Muscle layer of colon (tissue), 2 donors: ENCODE results near the gene KLHL29.
A peak's percentile ranks its signal among the peaks of the same experiment; 100 is the strongest.

Source experiments
- H3K27ac ChIP-seq: one replicate; pipeline ENCODE4 v1.7.0; 2013; ENCODE audit warnings: low read depth, mild to moderate bottlenecking, low read length, moderate library complexity
- H3K27me3 ChIP-seq, 2 donors: one replicate each; pipeline ENCODE4 v1.7.0; 2013; ENCODE audit warnings: low read length in 2 of 2, mild to moderate bottlenecking in 2 of 2; ENCODE audit not compliant: insufficient read depth in 2 of 2, control insufficient read depth in 1 of 2
- H3K36me3 ChIP-seq: one replicate; pipeline ENCODE4 v1.7.0; 2013; ENCODE audit warnings: mild to moderate bottlenecking, low read length; ENCODE audit not compliant: insufficient read depth
- H3K4me1 ChIP-seq: one replicate; pipeline ENCODE4 v1.7.0; 2013; ENCODE audit warnings: mild to moderate bottlenecking, low read length; ENCODE audit not compliant: insufficient read depth
- H3K4me3 ChIP-seq, 2 donors: one replicate each; pipeline ENCODE4 v1.7.0; 2013; ENCODE audit warnings: low read length in 2 of 2, low read depth in 1 of 2, mild to moderate bottlenecking in 1 of 2, moderate library complexity in 1 of 2
- H3K9ac ChIP-seq: one replicate; pipeline ENCODE4 v1.7.0; 2013; ENCODE audit warnings: low read length
- H3K9me3 ChIP-seq: one replicate; pipeline ENCODE4 v1.7.0; 2013; ENCODE audit warnings: mild to moderate bottlenecking, low read length
- donor health status: abdominal sarcoma.
- donor health status: Adenocarcinoma of cecum.

Gene KLHL29

GRCh38 chr2:23629772-23630480 is 244.9 kb downstream of the KLHL29 start:
- no peaks in the 10 kb centered on the region for H3K27me3 ChIP-seq
- H3K4me3 ChIP-seq, result no peak overlapping the region
- H3K4me1 ChIP-seq, result peaks cover 10% of the 10 kb centered on the region
- no peaks in the 10 kb centered on the region for H3K9me3 ChIP-seq
- no peak overlapping the region for H3K9ac ChIP-seq
- H3K27ac ChIP-seq, result no peak overlapping the region
- no peaks in the 10 kb centered on the region for H3K36me3 ChIP-seq

- Histone ChIP-seq H3K4me3 (no peak overlapping the region), H3K27me3 (no peaks in the 10 kb centered on the region), H3K9ac (no peak overlapping the region), H3K36me3 (no peaks in the 10 kb centered on the region), H3K4me1 (peaks cover 4% of the 10 kb centered on the region), H3K9me3 (no peaks in the 10 kb centered on the region), H3K27ac (no peak overlapping the region)
Measured at GRCh38 chr2:23630961-23631360, 246.0 kb downstream of the KLHL29 start.

- H3K9me3 ChIP-seq, result no peaks in the 10 kb centered on the region
- no peaks in the 10 kb centered on the region for H3K36me3 ChIP-seq
- peaks cover 8% of the 10 kb centered on the region for H3K4me1 ChIP-seq
- no peak overlapping the region for H3K27ac ChIP-seq
- H3K4me3 ChIP-seq, result no peak overlapping the region
- no peaks in the 10 kb centered on the region for H3K27me3 ChIP-seq
- no peak overlapping the region for H3K9ac ChIP-seq
Measured at GRCh38 chr2:23631389-23631788, 246.4 kb downstream of the KLHL29 start.

GRCh38 chr2:23632386-23632785 is 247.4 kb downstream of the KLHL29 start:
- H3K36me3 ChIP-seq, result no peaks in the 10 kb centered on the region
- no peak overlapping the region for H3K9ac ChIP-seq
- H3K4me1 ChIP-seq, result peaks cover 17% of the 10 kb centered on the region
- no peaks in the 10 kb centered on the region for H3K27me3 ChIP-seq
- H3K9me3 ChIP-seq, result no peaks in the 10 kb centered on the region
- H3K27ac ChIP-seq, result no peak overlapping the region
- no peak overlapping the region for H3K4me3 ChIP-seq

- Histone ChIP-seq H3K36me3 (no peaks in the 10 kb centered on the region), H3K27ac (no peak overlapping the region), H3K4me1 (peaks cover 17% of the 10 kb centered on the region), H3K9me3 (no peaks in the 10 kb centered on the region), H3K27me3 (no peaks in the 10 kb centered on the region), H3K4me3 (no peak overlapping the region), H3K9ac (no peak overlapping the region)
Measured at GRCh38 chr2:23632831-23633395, 247.9 kb downstream of the KLHL29 start.

- Histone ChIP-seq H3K4me1 (peaks cover 17% of the 10 kb centered on the region), H3K9me3 (no peaks in the 10 kb centered on the region), H3K4me3 (no peak overlapping the region), H3K9ac (no peak overlapping the region), H3K27ac (no peak overlapping the region), H3K27me3 (no peaks in the 10 kb centered on the region), H3K36me3 (no peaks in the 10 kb centered on the region)
Measured at GRCh38 chr2:23633966-23634365, 249.0 kb downstream of the KLHL29 start.

GRCh38 chr2:23635442-23636340 is 250.7 kb downstream of the KLHL29 start:
- peaks cover 10% of the 10 kb centered on the region for H3K36me3 ChIP-seq
- H3K4me3 ChIP-seq, result no peak overlapping the region
- no peak overlapping the region for H3K27ac ChIP-seq
- no peaks in the 10 kb centered on the region for H3K9me3 ChIP-seq
- no peaks in the 10 kb centered on the region for H3K27me3 ChIP-seq
- peaks cover 17% of the 10 kb centered on the region for H3K4me1 ChIP-seq
- H3K9ac ChIP-seq, result no peak overlapping the region

GRCh38 chr2:23636426-23636825 is 251.4 kb downstream of the KLHL29 start:
- H3K4me1 ChIP-seq, result peaks cover 17% of the 10 kb centered on the region
- H3K27ac ChIP-seq, result peak overlapping the region; percentile 13
- no peaks in the 10 kb centered on the region for H3K9me3 ChIP-seq
- H3K9ac ChIP-seq, result no peak overlapping the region
- peaks cover 10% of the 10 kb centered on the region for H3K36me3 ChIP-seq
- H3K4me3 ChIP-seq, result no peak overlapping the region
- H3K27me3 ChIP-seq, result no peaks in the 10 kb centered on the region

GRCh38 chr2:23637011-23637778 is 252.2 kb downstream of the KLHL29 start:
- no peak overlapping the region for H3K9ac ChIP-seq

GRCh38 chr2:23639406-23639982 is 254.5 kb downstream of the KLHL29 start:
- Histone ChIP-seq H3K27me3 (no peaks in the 10 kb centered on the region), H3K9me3 (no peaks in the 10 kb centered on the region), H3K36me3 (peaks cover 34% of the 10 kb centered on the region), H3K27ac (no peak overlapping the region), H3K4me1 (peaks cover 17% of the 10 kb centered on the region), H3K9ac (no peak overlapping the region), H3K4me3 (no peak overlapping the region)

More at GRCh38 chr2:23637011-23637778, 252.2 kb downstream of the KLHL29 start:
- Histone ChIP-seq H3K36me3 (peaks cover 13% of the 10 kb centered on the region), H3K27me3 (no peaks in the 10 kb centered on the region), H3K27ac (peak overlapping the region; percentile 13), H3K4me3 (no peak overlapping the region), H3K9me3 (no peaks in the 10 kb centered on the region), H3K4me1 (peaks cover 17% of the 10 kb centered on the region)
